HCT116 (cell line): ENCODE data around the gene BAD.
"Not testable (repeated sequence)": the region's sequence is repeated elsewhere in the genome, so short reads cannot be mapped to it uniquely, and the experiment has no call there.

Experiments used
- CTCF ChIP-seq, 3 experiments: fragments of 200-600 bp in 1 of 3; sonication (generic) in 1 of 3; IDR thresholded peaks in 2 of 3; conservative IDR thresholded peaks in 1 of 3; 2 replicates each; pipeline ENCODE4 v1.5.1; 2012 to 2017; ENCODE audit warnings: low read depth in 2 of 3, low read length in 2 of 3, antibody characterized with exemption in 1 of 3, borderline replicate concordance in 1 of 3, control low read depth in 1 of 3, mild to moderate bottlenecking in 1 of 3, mixed read lengths in 1 of 3, mixed run types in 1 of 3, moderate library complexity in 1 of 3; ENCODE audit not compliant: insufficient read depth in 1 of 3
- EZH2 ChIP-seq: fragments of 200-600 bp; sonication (generic); IDR thresholded peaks from 2 replicates; pipeline ENCODE4 v1.6.1; 2017; ENCODE audit warnings: antibody characterized with exemption, mixed run types
- POLR2AphosphoS5 ChIP-seq: IDR thresholded peaks from 2 replicates; pipeline ENCODE4 v1.6.1; 2011; ENCODE audit warnings: mild to moderate bottlenecking, low read depth, low read length, moderate library complexity
- RAD21 ChIP-seq: IDR thresholded peaks from 2 replicates; pipeline ENCODE4 v1.6.1; 2012; ENCODE audit warnings: low read depth, mild to moderate bottlenecking
- ZNF274 ChIP-seq: fragments of 200-500 bp; sonication (Bioruptor generic); IDR thresholded peaks from 2 replicates; pipeline ENCODE4 v1.6.1; 2014; ENCODE audit warnings: mild to moderate bottlenecking, low read depth, low read length, inconsistent platforms

- TF ChIP-seq ZNF274; POLR2AphosphoS5; EZH2; CTCF (IDR thresholded peaks at IDR 0.05 in 2 of 3, conservative IDR thresholded peaks at IDR 0.05 in 1 of 3; ENCODE audit: borderline replicate concordance in 1 of 3, insufficient read depth in 1 of 3, low read depth in 2 of 3, low read length in 2 of 3); RAD21: not testable (repeated sequence)
Measured at GRCh38 chr11:64307795-64308194, 23.3 kb upstream of the BAD start.
